GM12878 (cell line): ENCODE results near the gene SORCS2.

Experiments
- BACH1 ChIP-seq: fragments of 450-650 bp; IDR thresholded peaks from 2 replicates; pipeline ENCODE4 v1.6.1; 2017; ENCODE audit warnings: mild to moderate bottlenecking, borderline replicate concordance
- EP300 ChIP-seq, 2 experiments: fragments of 150-350 bp in 1 of 2; IDR thresholded peaks; 2 replicates each; pipeline ENCODE4 v1.6.1; 2011 to 2012; ENCODE audit warnings: low read depth in 2 of 2, low read length in 2 of 2, borderline replicate concordance in 1 of 2, improper control_type of control experiment in 1 of 2, inconsistent platforms in 1 of 2; ENCODE audit not compliant: control insufficient read depth in 1 of 2
- IKZF1 ChIP-seq: fragments of 450-650 bp; conservative IDR thresholded peaks from 2 replicates; pipeline ENCODE4 v1.6.1; 2017; ENCODE audit warnings: antibody characterized with exemption, mild to moderate bottlenecking
- POLR2A ChIP-seq: IDR thresholded peaks from 2 replicates; pipeline ENCODE4 v1.6.1; 2011; ENCODE audit warnings: low read depth, mild to moderate bottlenecking, low read length
- POLR2AphosphoS5 ChIP-seq: IDR thresholded peaks from 2 replicates; pipeline ENCODE4 v1.6.1; 2011; ENCODE audit warnings: mild to moderate bottlenecking, low read length, inconsistent platforms
- RFX5 ChIP-seq: IDR thresholded peaks from 2 replicates; pipeline ENCODE4 v1.6.1; 2011; ENCODE audit warnings: low read depth, low read length, improper control_type of control experiment
- TF ChIP-seq, protein P1 (sequence below): IDR thresholded peaks from 2 replicates; pipeline ENCODE4 v1.6.1; 2012; ENCODE audit warnings: mild to moderate bottlenecking, low read depth, low read length
- TF ChIP-seq, protein P2 (sequence below): fragments of 450-650 bp; formaldehyde crosslinking; IDR thresholded peaks from 2 replicates; pipeline ENCODE4 v1.5.0; 2022; ENCODE audit warnings: mild to moderate bottlenecking, missing genetic modification characterization

DNA sequence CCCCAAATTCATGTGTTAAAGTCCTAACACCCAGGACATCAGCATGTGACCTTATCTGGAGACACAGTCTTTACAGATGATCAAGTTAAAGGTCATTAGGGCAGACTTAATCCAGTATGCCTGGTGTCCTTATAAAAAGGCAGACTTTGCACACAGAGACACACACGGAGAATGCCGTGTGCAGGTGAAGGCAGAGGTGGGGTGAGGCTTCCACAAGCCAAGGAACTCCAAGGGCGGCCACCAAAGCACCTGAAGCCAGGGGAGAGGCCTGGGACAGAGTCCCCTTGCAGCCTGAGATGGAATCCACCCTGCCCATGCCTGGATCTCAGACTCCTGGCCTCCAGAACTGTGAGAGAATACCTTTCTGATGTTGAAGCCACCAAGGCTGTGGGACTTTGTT is 26.1 kb upstream of the SORCS2 start:
- no peak for TF ChIP-seq BACH1
- no peak for TF ChIP-seq RFX5
- TF ChIP-seq POLR2AphosphoS5, result no peak
- TF ChIP-seq, protein P1, sequence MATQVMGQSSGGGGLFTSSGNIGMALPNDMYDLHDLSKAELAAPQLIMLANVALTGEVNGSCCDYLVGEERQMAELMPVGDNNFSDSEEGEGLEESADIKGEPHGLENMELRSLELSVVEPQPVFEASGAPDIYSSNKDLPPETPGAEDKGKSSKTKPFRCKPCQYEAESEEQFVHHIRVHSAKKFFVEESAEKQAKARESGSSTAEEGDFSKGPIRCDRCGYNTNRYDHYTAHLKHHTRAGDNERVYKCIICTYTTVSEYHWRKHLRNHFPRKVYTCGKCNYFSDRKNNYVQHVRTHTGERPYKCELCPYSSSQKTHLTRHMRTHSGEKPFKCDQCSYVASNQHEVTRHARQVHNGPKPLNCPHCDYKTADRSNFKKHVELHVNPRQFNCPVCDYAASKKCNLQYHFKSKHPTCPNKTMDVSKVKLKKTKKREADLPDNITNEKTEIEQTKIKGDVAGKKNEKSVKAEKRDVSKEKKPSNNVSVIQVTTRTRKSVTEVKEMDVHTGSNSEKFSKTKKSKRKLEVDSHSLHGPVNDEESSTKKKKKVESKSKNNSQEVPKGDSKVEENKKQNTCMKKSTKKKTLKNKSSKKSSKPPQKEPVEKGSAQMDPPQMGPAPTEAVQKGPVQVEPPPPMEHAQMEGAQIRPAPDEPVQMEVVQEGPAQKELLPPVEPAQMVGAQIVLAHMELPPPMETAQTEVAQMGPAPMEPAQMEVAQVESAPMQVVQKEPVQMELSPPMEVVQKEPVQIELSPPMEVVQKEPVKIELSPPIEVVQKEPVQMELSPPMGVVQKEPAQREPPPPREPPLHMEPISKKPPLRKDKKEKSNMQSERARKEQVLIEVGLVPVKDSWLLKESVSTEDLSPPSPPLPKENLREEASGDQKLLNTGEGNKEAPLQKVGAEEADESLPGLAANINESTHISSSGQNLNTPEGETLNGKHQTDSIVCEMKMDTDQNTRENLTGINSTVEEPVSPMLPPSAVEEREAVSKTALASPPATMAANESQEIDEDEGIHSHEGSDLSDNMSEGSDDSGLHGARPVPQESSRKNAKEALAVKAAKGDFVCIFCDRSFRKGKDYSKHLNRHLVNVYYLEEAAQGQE, result no peak
- TF ChIP-seq, protein P2, sequence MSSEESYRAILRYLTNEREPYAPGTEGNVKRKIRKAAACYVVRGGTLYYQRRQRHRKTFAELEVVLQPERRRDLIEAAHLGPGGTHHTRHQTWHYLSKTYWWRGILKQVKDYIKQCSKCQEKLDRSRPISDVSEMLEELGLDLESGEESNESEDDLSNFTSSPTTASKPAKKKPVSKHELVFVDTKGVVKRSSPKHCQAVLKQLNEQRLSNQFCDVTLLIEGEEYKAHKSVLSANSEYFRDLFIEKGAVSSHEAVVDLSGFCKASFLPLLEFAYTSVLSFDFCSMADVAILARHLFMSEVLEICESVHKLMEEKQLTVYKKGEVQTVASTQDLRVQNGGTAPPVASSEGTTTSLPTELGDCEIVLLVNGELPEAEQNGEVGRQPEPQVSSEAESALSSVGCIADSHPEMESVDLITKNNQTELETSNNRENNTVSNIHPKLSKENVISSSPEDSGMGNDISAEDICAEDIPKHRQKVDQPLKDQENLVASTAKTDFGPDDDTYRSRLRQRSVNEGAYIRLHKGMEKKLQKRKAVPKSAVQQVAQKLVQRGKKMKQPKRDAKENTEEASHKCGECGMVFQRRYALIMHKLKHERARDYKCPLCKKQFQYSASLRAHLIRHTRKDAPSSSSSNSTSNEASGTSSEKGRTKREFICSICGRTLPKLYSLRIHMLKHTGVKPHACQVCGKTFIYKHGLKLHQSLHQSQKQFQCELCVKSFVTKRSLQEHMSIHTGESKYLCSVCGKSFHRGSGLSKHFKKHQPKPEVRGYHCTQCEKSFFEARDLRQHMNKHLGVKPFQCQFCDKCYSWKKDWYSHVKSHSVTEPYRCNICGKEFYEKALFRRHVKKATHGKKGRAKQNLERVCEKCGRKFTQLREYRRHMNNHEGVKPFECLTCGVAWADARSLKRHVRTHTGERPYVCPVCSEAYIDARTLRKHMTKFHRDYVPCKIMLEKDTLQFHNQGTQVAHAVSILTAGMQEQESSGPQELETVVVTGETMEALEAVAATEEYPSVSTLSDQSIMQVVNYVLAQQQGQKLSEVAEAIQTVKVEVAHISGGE, result no peak
- no peak for TF ChIP-seq POLR2A
- no peak for TF ChIP-seq EP300 (IDR thresholded peaks at IDR 0.05; ENCODE audit: borderline replicate concordance in 1 of 2, control insufficient read depth in 1 of 2, low read depth in 2 of 2, low read length in 2 of 2)
- no peak for TF ChIP-seq IKZF1
